Right renal pelvis (tissue), 4 donors: Measurements from ENCODE around the gene LUC7L. TPM values are rescaled to one million over a fixed set of nuclear protein-coding genes. Genes with fewer than 3 reads are reported as not detected.
"Not testable (repeated sequence)": the region's sequence is repeated elsewhere in the genome, so short reads cannot be mapped to it uniquely, and the experiment has no call there.

Source experiments
- DNase-seq, 4 donors: peaks; one replicate each; pipeline ENCODE4 v3.0.0-alpha.2; 2013; ENCODE audit warnings: low read depth in 4 of 4, low spot score in 3 of 4, missing footprints in 1 of 4
- polyA plus RNA-seq, 4 donors: library from polyadenylated mRNA; unstranded; fragments of 120-200 nt; gene quantifications; one replicate each; pipeline ENCODE4 v1.2.1, GENCODE V29; 2013; ENCODE audit not compliant: insufficient read length in 4 of 4

LUC7L gene
- polyA plus RNA-seq, 4 donors = 104 to 141 (median 122) TPM

DNA sequence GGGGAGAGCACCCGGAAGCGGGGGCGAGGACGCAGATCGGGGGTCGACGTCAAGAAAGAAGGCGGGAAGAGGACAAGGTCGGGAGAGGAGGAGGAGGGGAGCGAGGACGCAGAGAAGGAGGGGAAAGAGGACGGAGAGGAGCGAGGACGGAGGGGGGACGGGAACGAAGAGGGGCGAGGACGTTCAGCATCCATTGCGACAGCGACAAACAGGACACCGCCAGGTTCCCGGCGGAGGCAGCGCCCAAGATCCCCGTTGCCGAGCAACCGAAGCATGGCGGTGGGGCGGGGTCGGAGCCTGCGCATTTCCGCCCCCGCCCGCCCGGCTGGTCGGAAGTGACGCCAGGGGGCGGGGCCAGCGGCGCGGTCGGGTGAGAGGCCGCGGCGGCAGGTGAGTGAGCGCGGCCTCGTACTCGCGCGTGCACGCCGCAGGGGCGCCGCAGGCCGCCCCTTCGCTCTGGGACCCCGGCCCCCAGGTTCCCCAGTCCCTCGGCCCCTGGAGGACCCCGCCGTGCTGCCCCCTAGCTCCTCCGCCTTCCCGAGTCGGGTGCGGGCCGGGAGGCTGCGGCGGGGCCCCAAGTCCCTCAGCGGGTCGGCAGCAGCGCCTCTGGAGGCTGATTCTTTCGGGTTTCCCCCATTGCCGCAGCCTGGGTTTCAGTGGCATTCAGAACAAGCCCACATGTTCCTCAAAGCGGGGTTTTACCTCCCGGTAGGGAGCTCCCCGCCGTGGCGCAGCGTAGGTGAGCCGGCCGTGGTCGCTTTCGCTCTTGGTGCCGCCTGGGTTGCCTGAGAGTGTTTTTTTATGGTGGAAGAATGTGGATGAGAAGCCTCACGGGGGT, 5.4 kb upstream of the LUC7L start, which contains the start of gene FAM234A:
Gene FAM234A (plus strand): TSS at position 354 of the 838 bp plus-strand sequence. CDS start 19,593 bp downstream, outside the sequence.
- DNase-seq = peak; percentile 86 to 90 (median 88)

DNA sequence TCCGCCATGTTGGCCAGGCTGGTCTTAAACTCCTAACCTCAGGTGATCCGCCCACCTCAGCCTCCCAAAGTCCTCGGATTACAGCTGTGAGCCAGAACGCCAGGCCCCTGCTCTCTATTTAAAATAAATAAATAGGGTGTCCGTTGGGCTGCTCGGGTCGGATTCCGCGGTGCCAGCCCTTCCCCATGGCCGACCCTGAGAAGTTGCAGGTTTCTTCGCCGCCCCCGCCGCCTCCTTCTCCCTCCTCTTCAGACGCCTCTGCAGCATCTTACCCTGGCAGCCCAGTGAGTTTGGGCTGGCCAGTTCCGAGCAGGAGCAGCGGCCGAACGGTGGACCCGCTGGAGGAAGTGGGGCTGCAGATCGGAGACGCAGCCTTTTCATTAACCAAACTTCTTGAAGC, 1.7 kb upstream of the LUC7L start:
- no peak for DNase-seq

DNA sequence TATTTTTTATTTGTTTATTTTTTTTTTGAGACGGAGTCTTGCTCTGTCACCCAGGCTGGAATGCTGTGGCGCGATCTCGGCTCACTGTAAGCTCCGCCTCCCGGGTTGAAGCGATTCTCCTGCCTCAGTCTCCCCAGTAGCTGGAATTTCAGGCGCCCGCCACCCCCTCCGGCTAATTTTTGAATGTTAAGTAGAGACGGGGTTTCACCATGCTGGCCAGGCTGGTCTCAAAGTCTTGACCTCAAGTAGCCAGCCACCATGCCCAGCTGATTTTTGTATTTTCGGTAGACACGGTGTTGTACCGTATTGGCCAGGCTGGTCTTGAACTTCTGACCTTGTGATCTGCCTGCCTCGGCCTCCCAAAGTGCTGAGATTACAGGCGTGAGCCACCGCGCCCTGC, 1.1 kb upstream of the LUC7L start:
- not testable (repeated sequence) for DNase-seq

DNA sequence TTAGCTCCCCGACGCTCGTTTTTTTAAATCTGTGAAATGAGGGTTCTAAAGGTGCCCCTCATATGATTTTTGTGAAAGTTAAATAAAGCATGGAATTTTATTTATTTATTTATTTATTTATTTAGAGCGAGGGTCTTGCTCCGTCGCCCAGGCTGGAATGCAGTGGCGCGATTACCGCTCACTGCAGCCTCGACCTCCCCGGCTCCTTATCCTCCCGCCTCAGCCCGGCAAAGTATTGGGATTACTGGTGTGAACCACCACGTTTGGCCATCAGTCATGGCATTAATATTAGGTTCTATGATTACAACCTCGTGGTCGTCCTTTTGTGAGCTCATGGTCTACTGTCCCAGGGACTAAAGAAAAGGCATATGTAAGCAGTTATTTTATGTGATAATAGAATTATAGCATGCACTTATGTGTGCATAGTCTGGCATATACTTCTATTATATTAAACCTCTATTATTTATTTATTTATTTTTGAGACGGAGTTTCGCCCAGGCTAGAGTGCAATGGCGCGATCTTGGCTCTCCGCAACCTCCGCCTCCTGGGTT, 557 bp upstream of the LUC7L start:
- no peak for DNase-seq

DNA sequence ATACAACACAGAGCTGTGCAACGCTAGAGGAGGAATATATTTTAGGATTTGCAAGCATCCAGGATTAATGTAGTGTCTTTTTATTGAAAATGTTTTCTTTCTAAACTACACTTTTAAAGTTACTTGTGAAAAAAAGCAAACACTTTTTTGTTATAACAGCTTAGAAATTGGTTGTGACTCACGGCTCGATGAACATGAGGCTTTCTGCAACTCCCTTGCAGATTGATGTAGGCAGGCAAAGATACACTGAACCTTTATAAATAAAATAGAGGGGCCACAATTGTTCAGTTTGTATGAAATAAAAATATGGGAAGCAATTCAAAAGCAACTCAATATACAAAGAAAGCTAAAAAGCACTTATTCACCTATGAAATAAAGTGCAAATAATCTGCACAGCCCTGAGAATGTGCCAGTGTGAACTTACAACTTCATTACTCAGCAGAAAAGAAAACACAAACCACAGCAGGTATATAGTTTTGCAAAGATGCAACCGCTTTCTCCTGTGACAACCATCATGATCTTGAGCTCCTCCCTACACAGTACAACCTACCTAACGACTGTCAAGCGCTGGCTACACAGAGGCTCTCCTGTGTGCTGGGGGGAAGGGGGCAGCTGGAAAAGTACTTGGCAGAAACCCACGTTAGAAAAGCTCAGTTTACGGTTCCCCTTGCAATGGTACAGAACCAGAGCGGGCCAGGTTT, 948 bp downstream of the LUC7L start:
- no peak for DNase-seq

DNA sequence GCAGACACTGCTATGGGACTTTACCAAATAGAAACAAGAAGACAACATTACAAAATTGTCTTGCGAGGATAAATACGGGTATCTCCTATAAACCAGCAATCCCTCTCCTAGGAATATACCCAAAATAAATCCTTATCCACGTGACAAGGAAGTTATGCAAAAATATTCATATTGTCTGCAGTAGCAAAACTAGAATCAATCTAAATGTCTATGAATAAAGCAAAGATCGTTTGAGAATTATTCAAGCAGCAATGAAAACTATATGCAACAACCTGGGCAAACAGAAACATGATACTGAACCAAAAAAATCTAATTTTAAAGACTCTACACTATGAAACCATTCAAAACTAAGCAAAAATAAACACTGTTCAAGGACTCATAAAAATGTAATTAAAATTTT, 9.2 kb downstream of the LUC7L start:
- no peak for DNase-seq

DNA sequence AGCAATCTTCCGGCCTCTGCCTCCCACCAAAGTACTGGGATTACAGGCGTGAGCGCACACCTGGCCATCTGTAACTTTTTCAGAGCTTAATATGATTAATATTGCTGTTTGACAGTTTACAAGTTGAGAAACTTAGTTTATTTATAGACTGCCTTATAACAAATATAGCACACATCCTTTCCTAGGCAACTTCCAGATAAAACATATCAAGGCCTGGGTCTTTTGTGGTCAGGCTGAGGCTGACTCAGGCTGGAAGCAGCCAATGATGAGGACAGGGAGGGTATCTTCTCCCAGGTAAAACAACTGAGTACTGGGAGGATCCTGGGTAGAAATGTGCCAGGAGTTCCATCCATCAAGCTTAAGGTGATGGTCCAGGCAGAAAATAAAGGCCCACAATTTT, 16.2 kb downstream of the LUC7L start:
- DNase-seq = no peak

DNA sequence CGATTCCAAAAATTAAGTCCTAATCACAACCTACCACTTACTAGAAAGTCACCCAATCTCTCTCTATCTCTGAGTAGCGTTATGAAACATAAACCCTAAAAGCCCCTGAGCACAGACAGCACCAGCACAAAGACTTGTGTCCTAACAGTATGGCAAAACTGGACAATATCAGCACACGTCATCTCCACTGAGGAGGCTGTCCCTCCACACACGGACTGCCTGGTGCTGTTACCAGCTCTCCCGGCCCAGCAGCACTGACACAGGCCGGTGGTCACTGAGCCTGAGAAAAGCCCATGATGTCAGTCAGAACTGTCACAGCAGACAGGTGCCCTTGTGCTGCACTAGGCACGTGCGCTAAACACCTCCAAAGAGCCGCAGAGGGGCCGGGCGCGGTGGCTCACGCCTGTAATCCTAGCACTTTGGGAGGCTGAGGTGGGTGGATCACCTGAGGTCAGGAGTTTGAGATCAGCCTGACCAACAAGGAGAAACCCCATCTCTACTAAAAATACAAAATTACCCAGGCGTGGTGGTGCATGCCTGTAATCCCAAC, 17.5 kb downstream of the LUC7L start:
- DNase-seq = not testable (repeated sequence)

DNA sequence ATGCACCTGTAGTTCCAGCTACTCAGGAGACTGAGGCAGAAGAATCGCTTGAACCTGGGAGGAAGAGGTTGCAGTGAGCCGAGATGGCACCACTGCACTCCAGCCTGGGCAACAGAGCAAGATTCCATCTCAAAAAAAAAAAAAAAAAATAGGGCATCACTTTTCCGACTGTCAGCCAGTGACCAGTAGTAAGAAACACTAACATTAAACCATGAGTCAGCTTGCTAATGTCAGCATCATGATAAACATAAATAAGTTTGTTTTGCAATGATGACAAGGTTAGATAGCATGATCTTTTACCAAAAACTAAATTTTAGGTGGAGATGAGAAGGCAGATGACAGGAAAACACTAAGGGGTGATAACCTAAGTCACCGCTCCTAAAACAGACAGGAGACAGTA, 19.9 kb downstream of the LUC7L start:
- DNase-seq = not testable (repeated sequence)

DNA sequence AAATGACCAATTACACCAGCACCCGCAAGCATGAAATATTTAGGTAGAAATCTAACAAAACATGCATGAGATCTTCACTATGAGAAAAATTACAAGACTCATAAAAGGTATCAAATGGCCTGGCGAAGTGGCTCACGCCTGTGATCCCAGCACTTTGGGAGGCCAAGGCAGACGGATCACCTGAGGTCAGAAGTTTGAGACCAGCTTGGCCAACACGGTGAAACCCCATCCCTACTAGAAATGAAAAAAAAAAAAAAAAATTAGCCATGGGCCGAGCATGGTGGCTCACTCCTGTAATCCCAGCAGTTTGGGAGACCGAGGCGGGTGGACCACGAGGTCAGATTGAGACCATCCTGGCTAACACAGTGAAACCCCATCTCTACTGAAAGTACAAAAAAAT, 25.2 kb downstream of the LUC7L start:
- DNase-seq = not testable (repeated sequence)

DNA sequence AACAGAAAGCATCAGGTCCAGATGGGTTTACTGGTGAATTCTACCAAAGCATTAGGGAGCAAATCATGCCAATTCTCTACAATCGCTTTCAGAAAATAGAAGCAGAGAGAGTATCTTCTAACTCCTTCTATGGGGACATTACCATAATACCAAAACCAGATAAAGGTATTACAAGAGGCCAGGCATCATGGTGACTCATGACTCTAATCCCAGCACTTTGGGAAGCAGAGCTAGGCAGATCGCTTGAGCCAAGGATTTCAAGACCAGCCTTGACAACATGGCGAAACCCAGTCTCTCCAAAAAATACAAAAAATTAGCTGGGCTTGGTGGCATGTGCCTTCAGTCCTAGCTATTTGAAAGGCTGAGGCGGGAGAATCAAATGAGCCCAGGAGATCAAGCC, 26.0 kb downstream of the LUC7L start:
- no peak for DNase-seq

DNA sequence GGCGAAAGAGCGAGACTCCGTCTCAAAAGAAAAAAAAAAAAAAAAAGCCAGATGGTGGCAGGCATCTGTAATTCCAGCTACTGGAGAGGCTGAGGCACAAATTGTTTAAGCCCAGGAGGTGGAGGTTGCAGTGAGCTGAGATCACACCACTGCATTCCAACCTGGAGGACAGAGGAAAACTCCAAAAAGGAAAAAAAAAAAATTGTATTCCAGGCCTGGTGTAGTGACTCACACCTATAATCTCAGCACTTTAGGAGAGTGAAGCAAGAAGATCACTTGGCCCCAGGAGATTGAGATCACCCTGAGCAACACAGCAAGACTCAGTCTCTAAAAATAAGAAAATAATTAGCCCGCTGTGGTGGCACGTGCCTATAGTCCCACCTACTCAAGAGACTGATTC, 28.9 kb downstream of the LUC7L start:
- no peak for DNase-seq

DNA sequence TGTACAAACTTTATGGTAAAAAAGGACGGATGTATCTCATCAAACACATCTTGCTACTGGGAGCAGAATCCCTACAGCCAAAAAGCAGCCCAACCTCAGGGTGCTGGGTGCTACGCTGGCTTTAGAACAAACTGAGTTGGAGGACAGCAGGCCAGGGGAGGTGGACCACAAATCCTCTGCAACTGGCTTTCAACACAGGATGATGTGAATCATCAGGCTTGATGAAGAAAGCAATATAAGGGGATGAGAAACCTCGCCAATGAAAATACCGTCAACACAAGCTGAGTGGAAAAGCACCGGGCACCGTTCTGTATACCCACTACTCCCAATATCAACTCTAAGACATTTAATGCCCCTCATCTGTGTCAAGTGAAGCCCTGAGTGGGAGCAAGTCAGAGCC, 34.7 kb downstream of the LUC7L start:
- no peak for DNase-seq

DNA sequence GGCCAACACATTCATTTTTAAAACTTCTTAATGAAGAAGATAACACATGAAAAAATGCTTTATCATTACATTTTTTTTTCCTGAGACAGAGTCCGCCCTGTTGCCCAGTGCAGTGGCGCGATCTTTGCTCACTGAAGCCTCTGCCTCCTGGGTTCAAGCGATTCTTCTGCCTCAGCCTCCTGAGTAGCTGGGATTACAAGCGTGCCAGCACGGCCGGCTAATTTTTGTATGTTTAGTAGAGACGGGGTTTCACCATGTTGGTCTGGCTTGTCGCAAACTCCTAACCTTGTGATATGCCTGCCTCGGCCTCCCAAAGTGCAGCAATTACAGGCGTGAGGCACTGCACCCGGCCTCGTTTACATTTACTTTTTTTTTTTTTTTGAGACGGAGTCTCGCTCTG, 35.8 kb downstream of the LUC7L start:
- no peak for DNase-seq

DNA sequence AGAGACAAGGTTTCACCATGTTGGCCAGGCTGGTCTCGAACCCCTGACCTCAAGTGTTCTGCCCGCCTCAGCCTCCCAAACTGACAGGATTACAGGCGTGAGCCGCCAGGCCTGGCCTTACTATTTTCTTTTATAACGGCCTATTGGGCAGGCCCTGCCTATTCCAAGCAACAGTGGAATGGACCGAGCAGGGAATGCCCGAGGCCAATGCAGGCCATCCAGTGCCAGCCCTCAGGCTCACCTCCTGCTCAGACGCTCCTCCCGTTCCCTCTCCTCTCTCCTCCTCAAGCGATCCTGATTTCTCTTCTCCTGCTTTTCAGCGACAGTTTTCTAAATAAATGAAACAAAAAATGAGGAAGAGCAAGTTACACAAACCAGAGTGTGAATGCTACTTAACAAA, 36.6 kb downstream of the LUC7L start:
- DNase-seq = no peak

DNA sequence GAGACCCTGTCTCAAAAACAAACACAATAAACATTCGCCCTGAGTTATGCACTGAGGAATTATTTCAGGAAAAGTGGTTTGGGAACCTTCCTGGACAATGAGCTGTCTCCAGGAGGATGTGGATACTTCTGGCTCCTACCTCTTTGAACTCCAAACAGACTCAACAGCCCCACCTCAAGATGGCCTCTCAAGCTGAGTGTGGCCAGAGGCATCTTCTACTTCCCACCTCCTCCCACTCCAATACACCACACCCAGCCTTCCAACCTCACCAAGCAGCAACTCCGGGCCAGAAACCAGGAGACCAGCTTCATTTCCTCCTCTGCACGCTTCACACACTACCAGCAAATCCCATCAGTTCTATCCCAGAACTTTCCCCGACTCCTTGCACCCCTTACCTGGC, 37.4 kb downstream of the LUC7L start:
- DNase-seq = no peak

DNA sequence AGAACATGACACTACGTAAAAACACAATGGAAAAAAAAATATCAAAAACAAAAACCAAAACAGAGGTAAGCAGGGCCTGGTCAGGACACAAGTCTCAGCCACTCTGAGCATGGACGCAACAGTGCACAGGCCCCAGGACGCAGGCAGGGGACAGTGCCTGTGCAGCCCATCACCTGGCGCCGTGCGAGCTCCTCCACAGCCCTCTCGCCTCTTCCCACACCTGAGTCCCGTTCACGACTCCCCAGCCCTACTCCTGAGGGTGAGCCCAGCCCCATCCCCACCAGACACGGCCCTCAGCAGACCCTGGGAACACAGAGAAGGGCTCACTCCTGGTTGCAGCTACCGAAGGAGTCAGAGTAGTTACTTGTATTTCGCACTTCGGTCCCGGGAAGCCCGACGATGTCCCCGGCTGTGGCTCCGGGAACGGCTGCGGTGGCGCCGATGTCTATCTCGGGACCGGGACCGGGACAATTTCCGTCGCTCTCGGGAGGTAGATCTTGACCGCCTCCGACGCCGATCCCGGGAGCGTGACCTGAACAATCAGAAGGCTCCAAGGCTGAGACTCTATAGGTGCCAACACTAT, 39.6 kb downstream of the LUC7L start:
- DNase-seq = no peak

DNA sequence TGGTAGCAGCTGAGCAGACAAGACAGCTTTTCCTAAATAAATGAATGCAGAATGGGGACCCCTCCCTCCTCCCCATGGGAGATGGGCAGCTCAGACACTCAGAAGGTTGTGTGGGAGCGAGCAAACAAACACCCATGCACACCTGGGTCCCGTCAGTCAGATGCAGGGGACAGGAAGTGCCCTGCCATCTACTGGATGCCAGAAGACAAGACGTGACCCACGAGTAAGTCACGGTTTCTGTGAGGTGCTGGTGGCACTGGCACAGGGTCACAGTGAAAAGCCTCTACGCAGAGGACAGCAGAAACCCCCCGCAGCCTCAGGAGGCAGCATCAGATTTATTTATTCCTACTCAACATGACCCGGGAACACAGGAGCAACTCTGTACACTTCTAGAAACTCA, 40.6 kb downstream of the LUC7L start:
- no peak for DNase-seq

DNA sequence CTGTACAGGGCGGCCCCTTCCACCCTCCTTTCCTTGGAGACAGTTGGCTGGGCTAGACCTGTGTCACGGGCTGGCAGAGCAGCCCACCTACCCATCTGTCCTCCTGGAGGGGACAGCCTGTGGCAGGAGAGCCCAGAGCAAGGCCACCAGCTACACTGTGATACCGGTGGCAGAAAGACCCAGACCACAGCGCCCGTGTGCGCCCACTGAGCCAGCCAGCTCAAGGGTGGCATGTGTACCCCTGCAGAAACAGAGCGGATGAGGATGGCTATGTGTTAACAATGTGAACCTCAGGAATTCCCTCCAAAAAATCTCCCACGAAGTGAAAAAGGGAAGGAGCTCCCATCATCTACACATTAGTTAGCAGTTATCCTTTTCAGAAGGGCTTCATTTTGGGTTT, 41.9 kb downstream of the LUC7L start:
- DNase-seq = no peak

DNA sequence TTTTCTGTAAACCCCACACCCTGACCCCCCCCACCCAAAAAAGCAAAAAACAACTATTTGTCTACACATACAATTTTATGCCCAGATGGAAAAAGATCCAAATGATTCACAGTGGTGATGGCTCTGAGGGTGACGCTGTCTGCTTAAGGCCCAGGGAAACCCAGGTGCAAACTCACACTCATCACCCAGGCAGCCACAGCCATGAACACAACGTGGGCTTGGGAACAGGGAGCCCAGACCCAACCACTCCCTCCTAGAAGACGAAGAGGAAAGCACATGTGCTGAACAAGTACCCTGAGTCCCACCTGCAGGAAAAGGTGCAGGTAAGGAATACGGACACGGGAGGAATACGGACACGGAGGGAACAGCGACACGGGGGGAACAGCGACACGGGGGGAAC, 43.6 kb downstream of the LUC7L start:
- DNase-seq = no peak

DNA sequence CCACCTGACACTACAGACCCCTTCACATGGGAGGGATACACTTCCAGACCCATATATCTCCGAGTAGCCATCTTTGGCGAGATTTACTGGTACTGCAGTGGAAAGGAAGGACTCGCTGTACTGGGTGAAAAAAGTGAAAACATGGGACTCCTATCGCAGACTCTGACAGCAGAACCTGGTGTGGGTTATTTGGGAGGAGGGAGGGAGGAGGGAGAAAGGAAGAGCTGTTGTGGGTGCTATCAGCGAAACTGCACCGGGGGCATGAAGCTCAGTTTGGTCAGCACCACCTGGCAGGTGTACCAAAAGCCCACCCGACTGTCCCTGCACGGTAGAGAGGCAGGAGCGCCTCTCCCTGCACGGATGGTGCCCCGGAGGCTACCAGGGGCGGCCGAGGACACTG, 44.0 kb downstream of the LUC7L start:
- DNase-seq = no peak
